Neutrophil (primary cell): ENCODE measurements around the gene RBM33.
A peak's percentile ranks its signal among the peaks of the same experiment; 100 is the strongest.

ENCODE experiments used
- H3K27ac ChIP-seq: fragments of 200-600 bp; sonication (generic); 2 replicates; pipeline ENCODE4 v1.5.1; 2016; ENCODE audit warnings: mild to moderate bottlenecking, moderate library complexity
- H3K27me3 ChIP-seq: fragments of 200-600 bp; sonication (generic); 2 replicates; pipeline ENCODE4 v1.6.0; 2016; ENCODE audit warnings: mild to moderate bottlenecking
- H3K36me3 ChIP-seq: fragments of 200-600 bp; sonication (generic); 2 replicates; pipeline ENCODE4 v1.5.1; 2017
- H3K4me1 ChIP-seq, 2 experiments: fragments of 200-600 bp in 1 of 2; sonication (generic) in 1 of 2; 1 replicate in 1 of 2; 2 replicates in 1 of 2; pipeline versions ENCODE4 v1.5.1 to v1.6.1; 2013 to 2016; ENCODE audit warnings: low read depth in 1 of 2, low read length in 1 of 2, mild to moderate bottlenecking in 1 of 2, moderate library complexity in 1 of 2; ENCODE audit not compliant: control insufficient read depth in 1 of 2, insufficient read depth in 1 of 2
- H3K4me3 ChIP-seq, 2 experiments: fragments of 200-600 bp in 1 of 2; sonication (generic) in 1 of 2; 1 replicate in 1 of 2; 2 replicates in 1 of 2; pipeline ENCODE4 v1.5.1; 2013 to 2016; ENCODE audit warnings: low read depth in 1 of 2, low read length in 1 of 2, mild to moderate bottlenecking in 1 of 2, moderate library complexity in 1 of 2
- H3K9me3 ChIP-seq: fragments of 200-600 bp; sonication (generic); 2 replicates; pipeline ENCODE4 v1.5.1; 2016
- TF ChIP-seq, protein P1 (sequence below): fragments of 200-600 bp; sonication (generic); IDR thresholded peaks from 2 replicates; pipeline ENCODE4 v1.5.1; 2016; ENCODE audit warnings: antibody characterized with exemption

Gene RBM33

DNA sequence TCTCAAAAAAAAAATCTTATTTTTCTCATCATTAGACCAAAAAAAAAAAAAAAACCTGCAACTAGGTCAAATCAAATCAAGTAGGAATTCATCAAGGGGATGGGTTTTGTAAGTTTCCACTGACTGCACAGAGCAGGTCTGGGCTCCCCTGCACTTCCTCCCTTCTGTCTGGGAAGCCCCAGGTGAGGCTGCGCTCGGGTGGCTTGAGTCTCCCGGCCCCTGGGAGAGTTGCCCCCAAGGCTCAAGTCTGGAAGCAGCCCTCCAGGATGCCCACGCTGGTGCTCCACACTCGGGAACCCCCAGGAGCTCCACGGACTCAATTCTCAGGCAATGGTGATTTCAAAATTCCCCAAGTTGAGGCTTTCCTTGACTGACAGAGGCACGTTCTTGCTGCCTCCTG lies 41.7 kb upstream of the RBM33 start:
- no peaks in the 10 kb centered on the region for H3K36me3 ChIP-seq
- TF ChIP-seq, protein P1, sequence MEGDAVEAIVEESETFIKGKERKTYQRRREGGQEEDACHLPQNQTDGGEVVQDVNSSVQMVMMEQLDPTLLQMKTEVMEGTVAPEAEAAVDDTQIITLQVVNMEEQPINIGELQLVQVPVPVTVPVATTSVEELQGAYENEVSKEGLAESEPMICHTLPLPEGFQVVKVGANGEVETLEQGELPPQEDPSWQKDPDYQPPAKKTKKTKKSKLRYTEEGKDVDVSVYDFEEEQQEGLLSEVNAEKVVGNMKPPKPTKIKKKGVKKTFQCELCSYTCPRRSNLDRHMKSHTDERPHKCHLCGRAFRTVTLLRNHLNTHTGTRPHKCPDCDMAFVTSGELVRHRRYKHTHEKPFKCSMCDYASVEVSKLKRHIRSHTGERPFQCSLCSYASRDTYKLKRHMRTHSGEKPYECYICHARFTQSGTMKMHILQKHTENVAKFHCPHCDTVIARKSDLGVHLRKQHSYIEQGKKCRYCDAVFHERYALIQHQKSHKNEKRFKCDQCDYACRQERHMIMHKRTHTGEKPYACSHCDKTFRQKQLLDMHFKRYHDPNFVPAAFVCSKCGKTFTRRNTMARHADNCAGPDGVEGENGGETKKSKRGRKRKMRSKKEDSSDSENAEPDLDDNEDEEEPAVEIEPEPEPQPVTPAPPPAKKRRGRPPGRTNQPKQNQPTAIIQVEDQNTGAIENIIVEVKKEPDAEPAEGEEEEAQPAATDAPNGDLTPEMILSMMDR, result no peak
- H3K4me1 ChIP-seq, result peaks cover 20 to 21% of the 10 kb centered on the region in 2 experiments
- H3K27me3 ChIP-seq, result no peaks in the 10 kb centered on the region
- peak overlapping the region; percentile 28 for H3K27ac ChIP-seq
- no peaks in the 10 kb centered on the region for H3K9me3 ChIP-seq
- no peak overlapping the region for H3K4me3 ChIP-seq

DNA sequence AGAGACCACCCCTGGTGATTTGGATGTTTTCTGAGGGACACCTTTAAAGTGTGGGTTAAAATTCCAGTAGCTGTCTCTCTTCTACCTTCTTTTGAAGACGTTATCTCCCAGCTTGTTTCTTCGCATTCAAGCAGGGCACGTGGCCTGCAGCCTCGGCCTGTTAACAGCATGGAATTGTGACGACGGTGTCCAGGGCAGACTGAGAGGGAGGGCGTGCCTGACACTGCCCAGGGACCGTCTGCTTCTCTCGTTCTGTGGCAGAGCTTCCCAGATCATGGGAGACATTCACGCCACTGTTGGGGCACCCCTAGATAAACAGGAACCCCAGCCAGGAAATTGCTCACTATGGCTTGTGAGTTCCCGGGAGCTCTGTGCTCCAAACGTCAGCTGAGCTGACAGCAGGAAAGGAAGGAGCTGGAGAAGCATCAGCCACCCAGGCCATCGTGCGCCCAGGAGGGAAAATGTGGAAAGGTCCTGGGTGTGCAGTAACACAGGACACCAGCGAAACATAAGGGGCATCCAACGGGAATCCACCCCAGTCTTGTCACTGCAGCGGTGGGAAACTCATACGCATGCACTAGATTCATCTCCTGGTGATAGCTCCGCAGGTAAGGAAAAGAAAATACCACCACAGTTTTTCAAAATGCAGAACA lies 41.1 kb upstream of the RBM33 start:
- Histone ChIP-seq H3K4me3 (no peak overlapping the region), H3K27me3 (no peaks in the 10 kb centered on the region), H3K27ac (peak overlapping the region; percentile 28), H3K9me3 (no peaks in the 10 kb centered on the region), H3K36me3 (no peaks in the 10 kb centered on the region), H3K4me1 (peaks cover 16% of the 10 kb centered on the region in 2 experiments)
- TF ChIP-seq, protein P1, result no peak

DNA sequence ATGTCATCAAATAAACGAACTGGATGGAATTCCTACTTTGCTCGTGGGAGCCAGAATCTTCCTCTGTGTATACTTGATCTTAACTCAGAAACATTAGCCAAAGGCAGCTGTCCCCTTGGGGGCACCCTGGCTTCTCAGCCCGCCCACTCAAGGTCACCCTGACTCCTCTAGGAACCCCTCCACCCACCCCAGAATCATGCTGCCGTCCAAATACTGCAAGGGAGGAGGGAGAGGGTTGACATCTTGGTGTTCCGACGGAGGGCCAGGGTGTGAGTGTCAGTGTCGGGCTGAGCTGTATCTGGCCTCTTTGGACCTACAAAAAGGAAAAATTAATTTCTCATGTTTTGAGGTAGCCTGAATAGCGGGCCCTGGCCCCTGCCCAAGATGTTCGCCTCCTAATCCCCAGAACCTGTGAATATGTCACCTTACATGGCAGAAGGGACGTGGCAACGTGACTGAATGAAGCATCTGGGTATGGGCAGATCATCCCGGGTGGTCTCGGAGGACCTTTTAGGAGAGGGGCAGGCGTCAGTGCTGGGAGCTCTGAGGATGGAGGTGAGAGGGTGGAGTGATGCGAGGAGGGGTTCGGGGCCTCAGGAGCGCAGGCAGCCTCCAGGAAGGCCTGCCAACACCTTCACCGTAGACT lies 40.5 kb upstream of the RBM33 start:
- Histone ChIP-seq H3K27ac (no peak overlapping the region), H3K4me3 (no peak overlapping the region), H3K36me3 (no peaks in the 10 kb centered on the region), H3K9me3 (no peaks in the 10 kb centered on the region), H3K4me1 (peaks cover 9 to 10% of the 10 kb centered on the region in 2 experiments), H3K27me3 (no peaks in the 10 kb centered on the region)
- TF ChIP-seq, protein P1, result no peak

DNA sequence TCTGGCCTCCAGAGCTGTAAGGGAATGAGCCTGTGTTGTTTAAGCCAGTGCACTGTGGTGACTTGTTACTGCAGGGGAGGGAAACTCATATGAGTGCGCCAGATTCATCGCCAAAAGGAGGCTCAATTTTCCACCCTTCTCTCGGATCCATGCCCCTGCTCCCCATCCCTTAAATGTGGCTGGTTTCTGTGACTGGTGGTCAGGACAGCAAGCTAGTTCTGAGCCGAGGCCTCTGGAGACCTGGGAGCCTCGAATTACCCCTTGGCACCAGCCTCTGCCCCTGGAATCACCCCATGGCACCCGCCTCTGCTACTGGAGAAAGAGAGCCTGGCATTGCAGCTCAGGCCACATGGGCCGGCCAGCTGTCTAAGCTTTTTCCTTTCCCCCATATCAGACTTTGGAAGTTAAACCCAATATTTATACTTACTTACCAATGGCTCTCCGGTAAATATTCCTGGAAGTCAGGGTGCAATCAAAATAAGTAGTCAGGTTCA lies 39.9 kb upstream of the RBM33 start:
- H3K27ac ChIP-seq, result no peak overlapping the region
- no peak overlapping the region for H3K4me3 ChIP-seq
- peaks cover 9% of the 10 kb centered on the region in 2 experiments for H3K4me1 ChIP-seq
- TF ChIP-seq, protein P1, result no peak
- no peaks in the 10 kb centered on the region for H3K36me3 ChIP-seq
- H3K27me3 ChIP-seq, result no peaks in the 10 kb centered on the region
- no peaks in the 10 kb centered on the region for H3K9me3 ChIP-seq

DNA sequence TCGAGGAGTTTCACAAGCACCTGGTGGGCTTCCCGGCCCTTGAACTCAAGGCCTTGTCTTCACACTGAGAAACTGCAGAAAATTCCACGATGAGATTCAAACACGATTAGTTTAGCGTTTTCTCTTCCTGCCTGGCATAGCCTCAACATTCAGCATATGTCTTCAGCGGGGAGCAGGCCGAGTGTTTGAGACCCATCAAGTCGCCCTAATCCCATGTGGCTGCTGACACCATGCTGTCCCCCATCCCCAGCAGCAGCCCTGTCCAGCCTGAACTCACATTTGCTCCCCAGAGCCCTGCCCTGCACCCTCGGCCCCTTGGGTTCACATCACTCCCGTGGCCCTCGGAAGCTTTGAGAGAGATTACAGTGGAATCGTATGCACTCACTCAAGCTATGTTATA lies 35.3 kb upstream of the RBM33 start:
- Histone ChIP-seq H3K4me1 (no peaks in the 10 kb centered on the region), H3K36me3 (no peaks in the 10 kb centered on the region), H3K9me3 (no peaks in the 10 kb centered on the region), H3K4me3 (no peak overlapping the region), H3K27ac (no peak overlapping the region), H3K27me3 (peaks cover 9% of the 10 kb centered on the region)
- TF ChIP-seq, protein P1, result no peak
